Smooth muscle cell of the brain vasculature (primary cell): ENCODE data around the gene ARL8B.

ENCODE experiments used
- DNase-seq: peaks from one replicate; pipeline ENCODE4 v3.0.0-alpha.2; 2012; ENCODE audit warnings: low read depth, low spot score

The ARL8B gene

DNA sequence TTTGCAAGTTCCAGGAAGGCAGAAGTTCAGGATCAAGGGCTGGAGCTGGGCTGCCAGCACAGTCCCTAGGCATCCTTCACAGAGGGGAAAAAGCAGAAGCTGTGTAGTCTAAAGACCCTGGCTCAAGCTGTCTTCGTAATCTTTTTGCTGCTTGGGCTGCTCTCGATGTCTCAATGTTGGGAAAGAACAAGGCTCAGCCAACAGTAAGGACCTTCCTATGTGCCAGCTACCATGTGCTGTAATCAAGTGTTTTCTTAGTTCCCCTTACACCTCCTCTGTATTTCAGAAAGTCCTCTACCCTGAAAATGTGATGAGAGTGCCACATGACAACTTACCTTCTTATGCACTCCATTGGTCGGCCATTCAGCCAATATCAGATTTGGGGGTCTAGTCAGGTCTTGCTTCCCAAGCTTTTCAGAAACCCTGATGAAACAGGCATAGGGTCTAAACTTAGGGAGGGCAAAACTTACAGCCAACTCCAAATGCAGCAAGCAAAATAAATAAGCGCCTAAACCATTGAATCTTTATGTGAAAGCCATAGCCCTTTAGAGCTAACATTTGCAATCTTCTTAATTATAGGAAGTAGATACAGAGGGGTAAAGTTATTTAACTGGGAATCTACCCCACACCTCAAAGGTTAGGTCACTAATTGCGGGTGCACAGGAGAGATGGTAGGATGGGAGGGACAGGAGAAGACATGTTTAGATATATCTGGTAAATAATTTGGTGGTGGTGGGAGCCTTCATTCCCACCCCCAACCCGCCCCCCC, 64.2 kb downstream of the ARL8B start:
- no peak for DNase-seq

DNA sequence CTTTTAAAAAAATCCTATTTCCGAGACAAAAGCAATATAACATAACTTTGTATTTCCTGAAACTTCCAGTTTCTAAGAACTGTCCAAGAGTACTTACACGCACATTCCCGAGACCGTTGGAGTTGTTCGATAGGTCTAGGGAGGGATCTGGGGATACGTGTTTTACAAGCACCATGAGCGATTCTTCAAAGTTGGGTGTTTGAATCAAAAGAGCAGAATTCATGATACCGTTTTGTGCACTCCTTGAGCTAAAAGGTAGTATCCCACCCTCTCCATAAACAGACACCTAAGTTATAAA, 64.7 kb downstream of the ARL8B start:
- DNase-seq: no peak

DNA sequence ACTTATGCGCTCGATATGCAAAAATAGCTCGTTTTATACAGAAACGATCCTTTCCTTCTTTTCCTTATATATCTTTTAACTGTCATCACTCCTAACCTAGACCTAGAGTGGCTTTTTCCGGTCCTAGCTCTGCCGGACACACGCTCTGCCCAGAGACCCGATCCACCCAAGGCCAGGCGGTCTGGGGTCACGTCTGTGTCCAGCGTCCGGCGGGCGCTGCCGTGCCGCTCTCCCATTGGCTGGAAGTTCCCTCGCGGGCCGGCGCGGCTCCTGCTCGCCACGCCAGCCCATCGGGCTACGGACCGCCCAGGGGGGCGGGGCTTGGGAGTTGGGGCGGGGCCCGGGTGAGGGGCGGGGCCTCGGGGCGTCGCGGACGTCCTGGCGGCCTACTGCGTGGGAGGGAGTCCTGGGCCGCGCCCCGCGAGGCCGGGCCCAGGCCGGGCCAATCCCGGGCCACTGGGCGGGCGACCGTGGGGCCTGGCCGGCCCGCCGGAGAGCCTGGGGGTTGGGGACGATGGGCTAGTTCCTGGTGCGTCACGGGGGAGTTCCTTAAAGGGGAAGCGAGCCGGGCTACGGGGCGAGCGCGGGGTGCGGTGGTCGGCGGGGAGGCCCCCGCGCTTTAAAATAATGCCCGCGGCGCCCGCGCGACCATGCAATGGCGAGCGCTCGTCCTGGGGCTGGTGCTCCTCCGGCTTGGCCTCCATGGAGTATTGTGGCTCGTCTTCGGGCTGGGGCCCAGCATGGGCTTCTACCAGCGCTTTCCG, 65.2 kb downstream of the ARL8B start, which contains the start of gene EDEM1:
EDEM1 (plus strand) TSS at position 552 of the 764 bp plus-strand sequence; CDS start at position 651, 99 bp downstream.
- peak; percentile 84 for DNase-seq

DNA sequence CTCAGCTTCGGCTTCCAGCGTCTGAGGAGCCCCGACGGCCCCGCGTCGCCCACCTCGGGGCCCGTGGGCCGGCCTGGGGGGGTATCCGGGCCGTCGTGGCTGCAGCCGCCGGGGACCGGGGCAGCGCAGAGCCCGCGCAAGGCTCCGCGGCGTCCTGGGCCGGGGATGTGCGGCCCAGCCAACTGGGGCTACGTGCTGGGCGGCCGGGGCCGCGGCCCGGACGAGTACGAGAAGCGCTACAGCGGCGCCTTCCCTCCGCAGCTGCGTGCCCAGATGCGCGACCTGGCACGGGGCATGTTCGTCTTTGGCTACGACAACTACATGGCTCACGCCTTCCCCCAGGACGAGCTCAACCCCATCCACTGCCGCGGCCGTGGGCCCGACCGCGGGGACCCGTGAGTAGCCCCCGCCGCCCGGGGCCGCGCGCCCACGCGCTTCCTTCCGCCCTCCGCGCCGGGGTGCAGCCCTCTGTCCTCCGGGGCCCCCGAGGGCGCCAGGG, 65.9 kb downstream of the ARL8B start:
- no peak for DNase-seq

DNA sequence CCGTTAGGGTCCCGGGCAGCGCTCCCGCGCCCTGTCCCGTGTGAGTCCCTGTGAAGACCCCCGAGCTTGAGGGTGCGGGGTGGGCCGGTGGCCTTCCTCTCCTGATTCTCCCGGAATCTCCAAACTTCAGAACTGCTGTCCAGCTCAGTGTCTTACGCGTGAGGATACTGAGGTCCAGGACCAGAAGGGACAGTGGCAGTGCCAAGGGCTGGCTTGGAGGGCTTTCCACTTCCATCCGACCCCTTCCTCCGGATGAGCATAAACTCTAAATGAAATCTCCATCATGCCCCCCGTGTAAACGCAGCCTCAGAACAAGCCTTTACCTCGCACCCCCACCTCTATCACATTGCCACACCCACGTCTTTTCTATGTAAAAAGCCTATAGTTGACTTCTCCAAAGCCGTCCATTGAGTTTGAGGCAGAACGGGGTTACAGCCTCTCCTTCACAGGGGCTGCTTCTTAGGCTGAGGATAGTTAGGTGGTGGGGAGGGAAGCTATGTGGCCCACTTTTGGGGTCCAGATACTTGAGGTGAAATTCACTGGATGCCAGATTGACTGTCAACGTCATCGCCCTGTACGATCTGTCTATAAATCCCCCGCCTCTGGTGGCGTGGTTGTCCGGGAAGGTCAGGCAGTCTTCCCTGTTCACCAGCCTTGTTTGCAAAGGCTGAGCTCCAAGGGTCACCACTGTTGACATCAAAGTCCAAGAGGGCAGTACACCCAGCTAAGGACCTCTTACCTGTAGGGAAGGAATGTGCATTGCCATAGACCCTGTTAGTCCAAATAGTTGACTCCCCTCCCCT, 66.5 kb downstream of the ARL8B start:
- no peak for DNase-seq

DNA sequence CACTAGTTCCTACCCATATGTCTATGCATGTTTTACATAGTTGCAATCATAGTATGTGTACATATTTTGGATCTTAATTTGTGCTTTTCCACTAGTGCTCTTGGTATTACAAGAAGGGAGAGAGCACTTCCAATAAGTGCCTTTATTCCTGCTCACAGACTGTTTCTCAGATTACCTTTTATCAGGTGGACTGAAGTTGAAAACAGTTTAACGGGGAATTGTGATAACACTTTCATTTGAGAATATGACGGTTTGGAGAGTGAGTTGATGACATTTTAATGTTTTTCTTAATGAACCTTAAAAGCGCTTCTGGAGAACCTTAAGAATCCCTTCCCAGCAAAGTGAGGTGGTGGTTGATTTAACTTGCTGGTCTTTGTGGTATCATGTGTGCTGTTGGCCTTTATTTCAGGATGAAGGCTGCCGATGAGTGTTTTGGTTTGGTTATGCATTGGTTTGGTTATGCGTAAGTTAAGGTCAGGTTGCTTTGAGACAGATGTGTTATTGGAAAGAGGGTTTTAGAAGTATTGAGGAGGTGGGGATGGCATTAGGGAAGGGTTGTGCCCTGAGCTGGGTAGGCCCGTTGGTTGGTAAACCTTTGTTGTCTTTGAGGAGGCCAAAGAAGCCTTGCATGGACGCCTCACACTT, 68.2 kb downstream of the ARL8B start:
- DNase-seq: no peak

DNA sequence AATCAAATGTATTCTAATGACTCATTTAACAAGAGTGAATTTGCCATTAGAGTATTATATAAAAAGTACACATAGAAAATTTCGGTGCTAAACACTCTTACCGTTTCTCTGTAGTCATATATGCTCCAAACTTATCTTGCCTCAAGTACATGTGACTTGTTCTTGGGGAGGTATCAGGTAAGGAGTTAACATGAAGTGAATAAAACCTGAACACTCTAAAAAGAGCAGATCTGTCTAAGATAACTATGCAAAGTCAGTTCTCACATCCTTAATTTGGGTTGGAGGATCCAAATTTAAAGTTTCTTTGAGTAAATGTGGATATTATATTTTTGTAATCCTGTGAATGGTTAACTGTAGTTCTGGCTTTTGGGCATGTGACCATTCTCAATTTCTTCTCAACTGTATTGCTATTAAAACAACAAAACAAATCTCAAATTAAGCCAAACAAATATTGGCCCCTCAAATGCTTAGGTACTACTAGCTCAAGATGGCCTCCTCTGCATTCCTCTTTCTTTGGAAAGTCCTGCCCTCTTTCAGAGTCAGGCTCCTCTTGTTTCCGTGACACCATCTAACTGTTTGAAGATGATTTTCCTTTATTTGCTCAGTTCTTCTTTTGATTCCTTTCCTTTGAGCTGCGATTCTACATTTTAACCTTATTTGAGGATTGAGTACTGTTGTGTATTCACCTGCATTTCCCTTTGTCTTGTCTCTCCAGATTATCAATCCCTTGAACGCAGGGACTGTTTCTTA, 69.6 kb downstream of the ARL8B start:
- DNase-seq: no peak

DNA sequence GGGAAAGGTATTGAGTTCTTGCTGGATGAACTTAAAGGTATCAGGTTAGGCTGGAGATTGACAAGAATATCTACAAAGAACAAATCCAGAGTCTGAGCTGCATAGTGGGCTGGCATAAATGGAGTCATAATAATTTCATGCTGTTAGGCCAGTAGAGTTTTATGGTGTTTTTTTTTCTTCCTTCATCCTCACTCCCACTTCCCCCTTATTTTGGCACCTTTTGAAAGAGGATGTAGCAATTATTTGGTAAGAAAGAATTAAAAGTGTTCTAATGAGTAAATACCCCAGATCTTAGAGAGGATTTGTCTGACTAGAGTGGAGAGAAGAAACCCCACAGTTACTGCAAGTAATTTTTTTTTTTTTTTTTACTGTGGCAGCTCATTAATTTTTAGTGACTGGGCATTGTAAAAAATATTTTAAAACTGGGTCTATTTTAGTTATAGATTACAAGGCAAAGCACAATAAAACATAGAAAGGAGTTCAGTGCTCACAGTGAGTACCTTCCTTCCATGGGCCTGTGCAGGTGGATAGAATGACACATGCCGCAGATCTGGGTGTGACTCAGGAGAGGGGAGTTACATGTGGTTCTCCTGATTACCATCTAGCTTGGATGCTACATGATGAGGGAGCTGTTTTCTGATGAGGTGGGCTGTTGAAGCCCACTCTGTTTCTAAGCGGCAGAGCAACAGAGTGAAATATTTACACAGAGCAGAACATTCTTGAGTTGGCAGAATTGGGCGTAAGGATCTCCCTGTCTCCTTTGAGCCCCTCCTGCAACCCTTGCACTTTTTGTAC, 70.7 kb downstream of the ARL8B start:
- no peak for DNase-seq

DNA sequence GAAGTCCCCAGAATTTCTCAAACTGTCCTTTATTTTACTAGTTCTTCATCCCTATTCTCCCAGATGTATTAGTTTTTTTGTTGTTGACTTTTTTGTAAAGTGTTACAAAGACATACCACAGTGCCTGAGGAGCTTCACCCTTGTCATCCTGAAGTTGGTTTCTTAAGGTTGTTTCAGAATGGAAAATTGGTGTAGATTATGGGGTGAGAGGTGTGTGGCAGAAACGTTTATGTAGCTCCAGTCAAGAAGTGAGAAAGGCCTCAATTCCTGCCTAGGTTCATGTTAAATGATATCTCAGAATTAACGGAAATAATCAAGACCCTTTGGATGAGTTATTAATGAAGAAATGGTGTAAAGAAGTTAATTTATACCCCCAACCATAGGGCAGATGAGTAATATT, 72.2 kb downstream of the ARL8B start:
- DNase-seq: no peak

DNA sequence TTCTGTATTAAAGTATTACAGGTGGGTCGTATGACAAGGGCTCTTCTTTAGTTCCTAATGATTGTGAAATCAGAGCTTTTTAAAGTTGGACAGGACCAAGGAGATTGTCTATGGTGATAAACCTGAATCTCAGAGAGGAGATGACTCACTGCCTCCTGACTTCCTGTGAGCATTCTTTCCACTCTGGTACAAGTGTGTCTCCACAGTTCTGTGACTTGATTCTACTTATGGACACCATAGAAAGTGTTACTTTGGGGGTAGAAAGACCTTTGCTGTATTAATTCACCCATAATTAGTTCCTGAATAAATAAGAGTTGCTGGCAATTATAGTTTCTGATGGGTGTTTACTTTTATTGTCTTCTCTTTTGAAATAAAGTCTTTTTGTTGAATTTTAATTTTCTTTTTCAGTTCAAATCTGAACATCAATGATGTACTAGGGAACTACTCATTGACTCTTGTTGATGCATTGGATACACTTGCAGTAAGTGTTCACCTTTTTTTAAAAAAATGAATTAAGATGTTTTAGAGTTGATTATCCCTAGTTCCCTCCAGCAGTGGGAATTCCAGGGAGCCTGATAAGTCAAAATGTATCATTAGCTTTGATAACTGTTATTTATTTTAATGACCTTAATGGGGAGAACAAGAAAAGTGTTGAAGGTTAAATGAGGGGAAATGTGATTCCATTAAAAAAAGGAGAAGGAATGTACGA, 72.9 kb downstream of the ARL8B start:
- DNase-seq: no peak

DNA sequence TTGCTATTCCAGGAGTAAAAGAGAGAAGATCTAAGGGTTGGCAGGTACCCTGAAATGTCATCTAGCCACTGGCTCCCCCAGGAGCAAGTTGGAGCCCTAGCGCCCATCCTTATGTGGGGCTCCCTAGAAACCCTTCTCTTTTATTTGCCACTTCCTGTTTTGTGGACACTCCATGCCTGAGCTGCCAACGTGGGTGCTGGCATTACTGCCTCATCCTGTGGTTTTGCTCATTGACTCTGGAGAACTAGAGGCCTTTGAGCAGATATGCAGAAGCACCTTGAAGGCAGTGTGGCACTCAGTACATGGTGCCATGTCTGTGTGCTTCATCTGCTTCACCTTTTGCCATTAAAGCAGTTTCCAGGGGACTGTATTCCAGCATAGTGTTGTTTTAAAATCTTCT, 73.5 kb downstream of the ARL8B start:
- no peak for DNase-seq

DNA sequence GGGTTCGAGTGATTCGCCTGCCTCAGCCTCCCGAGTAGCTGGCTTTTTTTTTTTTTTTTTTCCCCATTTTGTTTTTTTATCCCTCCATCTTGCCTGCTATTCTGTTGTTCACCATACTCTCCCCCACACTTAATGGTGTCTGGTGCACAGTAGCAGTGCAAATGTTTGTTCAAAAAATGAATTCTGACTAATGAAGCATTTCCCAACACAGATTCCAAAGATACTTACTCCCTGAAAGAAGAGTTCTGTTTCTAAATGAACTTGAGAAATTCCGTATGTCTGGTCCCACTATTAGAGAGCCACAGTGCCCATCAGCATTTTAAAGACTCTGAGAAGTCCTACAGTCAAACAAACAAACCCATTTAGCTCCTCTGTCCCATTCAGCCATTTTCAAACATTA, 74.9 kb downstream of the ARL8B start:
- DNase-seq: no peak

DNA sequence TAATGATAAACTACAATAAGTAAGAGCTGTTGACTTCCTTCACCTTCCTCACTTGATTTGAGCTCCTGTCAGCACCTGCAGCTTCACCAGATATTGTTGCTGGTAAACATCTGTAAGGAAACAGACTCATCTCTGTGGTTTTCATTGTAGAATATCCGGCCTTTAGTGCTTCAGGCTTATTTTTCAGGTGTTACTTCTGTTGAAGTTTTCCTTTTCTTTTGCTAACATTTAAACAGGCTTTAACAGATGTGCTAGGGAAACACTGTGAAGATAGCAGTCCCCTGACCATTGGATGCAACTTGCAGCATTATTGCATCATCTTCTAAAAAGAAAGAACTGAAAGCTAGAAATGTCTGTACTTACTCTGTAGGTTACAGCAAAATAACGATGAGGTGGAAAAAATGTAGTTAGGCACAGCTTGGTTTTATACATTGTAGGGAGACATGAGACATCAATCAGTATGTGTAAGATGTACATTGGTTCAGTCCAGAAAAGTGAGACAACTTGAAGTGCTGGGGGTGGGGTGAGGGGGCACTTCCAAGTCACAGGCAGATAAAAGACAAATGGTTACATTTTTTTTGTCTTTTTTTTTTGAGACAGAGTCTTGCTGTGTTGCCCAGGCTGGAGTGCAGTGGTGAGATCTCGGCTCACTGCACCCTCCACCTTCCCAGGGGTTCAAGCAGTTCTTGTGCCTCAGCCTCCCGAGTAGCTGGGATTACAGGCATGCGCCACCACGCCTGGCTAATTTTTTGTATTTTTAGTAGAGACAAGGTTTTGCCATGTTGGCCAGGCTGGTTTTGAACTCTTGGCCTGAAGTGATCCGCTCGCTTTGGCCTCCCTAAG, 75.6 kb downstream of the ARL8B start:
- no peak for DNase-seq

DNA sequence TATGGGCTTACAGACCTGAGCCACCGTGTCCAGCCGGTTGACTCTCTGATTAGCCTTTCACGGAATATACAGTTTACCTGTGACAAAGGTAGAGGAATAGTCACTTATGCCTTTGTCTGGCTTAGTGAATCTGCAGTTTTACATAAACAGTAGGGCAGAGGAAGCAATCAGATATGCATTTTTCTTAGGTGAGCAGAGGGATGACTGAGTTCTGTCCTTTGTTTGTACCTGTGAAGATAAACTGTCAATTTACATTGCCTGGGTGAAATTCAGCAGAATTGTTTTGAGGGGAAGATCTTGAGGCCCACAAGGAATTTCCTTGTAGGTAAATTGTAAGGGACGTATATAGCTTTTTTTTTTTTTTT, 76.2 kb downstream of the ARL8B start:
- DNase-seq: no peak

DNA sequence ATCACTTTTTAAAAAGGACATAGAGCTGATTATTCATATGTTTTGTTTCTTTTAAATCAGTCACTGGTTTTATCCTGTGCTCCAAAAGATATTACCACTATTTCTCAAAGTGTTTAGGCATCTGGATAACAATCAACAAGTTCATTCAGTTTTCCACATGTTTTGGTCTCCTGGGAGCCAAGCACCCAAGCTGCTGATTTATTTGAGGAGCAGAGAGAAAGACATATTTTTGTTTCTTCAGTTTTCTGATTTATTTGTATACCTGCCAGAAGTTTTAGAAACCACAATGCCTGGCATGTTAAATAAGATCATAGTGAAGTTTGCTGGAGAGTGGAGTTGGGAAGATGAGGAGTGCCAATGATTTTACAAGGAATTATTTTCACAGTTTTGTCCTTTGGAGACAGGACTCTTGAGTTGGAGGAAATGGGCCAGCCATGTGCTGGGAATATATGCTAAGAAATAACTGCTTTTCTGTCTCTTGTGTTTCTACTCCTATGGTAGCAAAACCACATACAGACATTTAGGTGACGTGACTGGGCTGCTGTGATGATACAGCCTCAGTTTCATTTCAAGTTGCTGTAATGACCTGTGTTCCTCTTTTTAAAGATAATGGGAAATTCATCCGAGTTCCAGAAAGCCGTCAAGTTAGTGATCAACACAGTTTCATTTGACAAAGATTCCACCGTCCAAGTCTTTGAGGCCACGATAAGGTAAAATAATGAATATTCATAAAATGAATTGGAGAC, 77.1 kb downstream of the ARL8B start:
- no peak for DNase-seq

DNA sequence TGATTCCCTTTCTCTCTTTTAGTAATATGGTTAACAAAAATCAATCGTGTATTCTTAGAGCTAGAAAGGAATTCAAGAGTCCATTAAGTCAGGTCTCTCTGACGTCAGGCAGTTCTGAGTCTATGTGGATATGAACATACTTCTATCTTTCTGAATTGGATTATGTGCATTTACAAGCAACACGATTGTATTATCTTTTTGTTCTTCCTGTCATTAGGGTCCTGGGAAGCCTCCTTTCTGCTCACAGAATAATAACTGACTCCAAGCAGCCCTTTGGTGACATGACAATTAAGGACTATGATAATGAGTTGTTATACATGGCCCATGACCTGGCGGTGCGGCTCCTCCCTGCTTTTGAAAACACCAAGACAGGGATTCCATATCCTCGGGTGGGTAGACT, 79.4 kb downstream of the ARL8B start:
- no peak for DNase-seq

DNA sequence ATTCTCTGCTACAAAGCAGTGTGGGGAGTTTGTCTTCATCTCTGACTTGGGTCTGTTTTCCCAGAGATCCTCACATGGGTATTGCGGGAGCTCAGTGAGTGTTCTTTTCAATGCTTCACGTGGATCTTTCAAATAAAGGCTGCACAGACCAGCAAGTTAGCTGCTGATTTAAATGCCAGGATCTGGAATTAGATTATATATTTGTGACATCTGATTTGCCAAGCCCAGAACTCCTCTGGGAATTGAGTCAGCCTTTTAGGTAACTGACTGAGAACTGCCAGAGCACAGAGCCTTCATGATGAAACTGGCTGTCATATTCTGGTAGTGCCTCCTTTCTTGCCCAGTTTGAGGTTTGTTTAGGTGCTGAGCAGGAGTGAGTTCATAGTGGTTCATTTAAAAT, 80.1 kb downstream of the ARL8B start:
- no peak for DNase-seq
